ENCODE results near the gene RASD2. TPM values are rescaled to one million over a fixed set of nuclear protein-coding genes. Genes with fewer than 3 reads are reported as not detected.

RASD2 gene
- total RNA-seq, 4 donors from 2014 or later = 2.7 to 5.8 (median 4.8) TPM

- H3K9me3 ChIP-seq = no peaks in the 10 kb centered on the region
- no peak overlapping the region for H3K27ac ChIP-seq
- no peaks in the 10 kb centered on the region for H3K36me3 ChIP-seq
- H3K27me3 ChIP-seq = no peaks in the 10 kb centered on the region
- no peak overlapping the region for H3K4me3 ChIP-seq
- no peak for DNase-seq
- H3K4me1 ChIP-seq = no peaks in the 10 kb centered on the region
- TF ChIP-seq CTCF (IDR thresholded peaks at IDR 0.05) (no peak), POLR2A (IDR thresholded peaks at IDR 0.05) (no peak)
Observed at GRCh38 chr22:35553341-35553740, 12.7 kb downstream of the RASD2 start.

GRCh38 chr22:35554297-35554845 lies 13.7 kb downstream of the RASD2 start:
- no peak for DNase-seq
- TF ChIP-seq CTCF (IDR thresholded peaks at IDR 0.05) (no peak), POLR2A (IDR thresholded peaks at IDR 0.05) (no peak)
- Histone ChIP-seq H3K9me3 (no peaks in the 10 kb centered on the region), H3K4me1 (no peaks in the 10 kb centered on the region), H3K4me3 (no peak overlapping the region), H3K27ac (no peak overlapping the region), H3K27me3 (no peaks in the 10 kb centered on the region), H3K36me3 (no peaks in the 10 kb centered on the region)

- Histone ChIP-seq H3K4me3 (no peak overlapping the region), H3K9me3 (no peaks in the 10 kb centered on the region), H3K4me1 (no peaks in the 10 kb centered on the region), H3K27ac (no peak overlapping the region), H3K36me3 (no peaks in the 10 kb centered on the region), H3K27me3 (no peaks in the 10 kb centered on the region)
- DNase-seq = no peak
- TF ChIP-seq CTCF (IDR thresholded peaks at IDR 0.05) (no peak), POLR2A (IDR thresholded peaks at IDR 0.05) (no peak)
Observed at GRCh38 chr22:35555483-35555890, 14.9 kb downstream of the RASD2 start.

- no peak for DNase-seq
- Histone ChIP-seq H3K4me3 (no peak overlapping the region), H3K4me1 (no peaks in the 10 kb centered on the region), H3K27ac (no peak overlapping the region), H3K36me3 (no peaks in the 10 kb centered on the region), H3K9me3 (no peaks in the 10 kb centered on the region), H3K27me3 (no peaks in the 10 kb centered on the region)
- TF ChIP-seq POLR2A (IDR thresholded peaks at IDR 0.05) (no peak), CTCF (IDR thresholded peaks at IDR 0.05) (no peak)
Observed at GRCh38 chr22:35555946-35556547, 15.4 kb downstream of the RASD2 start.

- Histone ChIP-seq H3K27me3 (no peaks in the 10 kb centered on the region), H3K4me1 (no peaks in the 10 kb centered on the region), H3K27ac (no peak overlapping the region), H3K36me3 (no peaks in the 10 kb centered on the region), H3K4me3 (no peak overlapping the region), H3K9me3 (no peaks in the 10 kb centered on the region)
- no peak for TF ChIP-seq CTCF (IDR thresholded peaks at IDR 0.05)
- no peak for TF ChIP-seq POLR2A (IDR thresholded peaks at IDR 0.05)
- DNase-seq = no peak
Observed at GRCh38 chr22:35556666-35557065, 16.0 kb downstream of the RASD2 start.

Measured in Peyer's patch (tissue), 4 donors.